Gastroesophageal sphincter (tissue), 4 donors: Measurements from ENCODE around the gene KNDC1. TPM values are rescaled to one million over a fixed set of nuclear protein-coding genes. Genes with fewer than 3 reads are reported as not detected.
A peak's percentile ranks its signal among the peaks of the same experiment; 100 is the strongest.

ENCODE experiments used
- ATAC-seq: fragments of 150-250 bp; one replicate; pipeline ENCODE4 v1.9.1; 2016; ENCODE audit warnings: mild to moderate bottlenecking, moderate library complexity
- H3K27ac ChIP-seq, 4 donors: fragments of 200-600 bp; sonication (generic) in 3 of 4; 1 replicate in 3 of 4; 2 replicates in 1 of 4; pipeline ENCODE4 v1.5.1; 2016 to 2019
- H3K27me3 ChIP-seq: fragments of 200-600 bp; sonication (generic); one replicate; pipeline ENCODE4 v1.5.1; 2019
- H3K36me3 ChIP-seq, 2 donors: fragments of 200-600 bp; sonication (generic); one replicate each; pipeline ENCODE4 v1.5.1; 2019; ENCODE audit warnings: control low read depth in 1 of 2
- H3K4me1 ChIP-seq, 3 donors: fragments of 200-600 bp; sonication (generic); 1 replicate in 2 of 3; 2 replicates in 1 of 3; pipeline ENCODE4 v1.5.1; 2016 to 2019; ENCODE audit warnings: control low read depth in 2 of 3
- H3K4me3 ChIP-seq, 2 donors: fragments of 200-600 bp; sonication (generic); one replicate each; pipeline ENCODE4 v1.5.1; 2019; ENCODE audit warnings: mild to moderate bottlenecking in 1 of 2, moderate library complexity in 1 of 2
- H3K9me3 ChIP-seq, 3 donors: fragments of 200-600 bp; sonication (generic); one replicate each; pipeline ENCODE4 v1.5.1; 2017 to 2019; ENCODE audit warnings: control low read depth in 2 of 3
- CTCF ChIP-seq, 4 experiments: fragments of 200-600 bp in 2 of 4; fragments of 450-650 bp in 2 of 4; sonication (generic) in 1 of 4; IDR thresholded peaks; one replicate each; pipeline ENCODE4 v1.5.1; 2017 to 2019; ENCODE audit warnings: antibody characterized with exemption in 4 of 4, mild to moderate bottlenecking in 2 of 4, moderate library complexity in 2 of 4
- EP300 ChIP-seq: sonication (generic); formaldehyde crosslinking; IDR thresholded peaks from one replicate; pipeline ENCODE4 v1.6.1; 2017; ENCODE audit warnings: antibody characterized with exemption, mild to moderate bottlenecking
- POLR2A ChIP-seq, 2 donors: fragments of 450-650 bp; IDR thresholded peaks; one replicate each; pipeline ENCODE4 v1.6.1; 2017; ENCODE audit warnings: antibody characterized with exemption in 2 of 2, mild to moderate bottlenecking in 2 of 2, moderate library complexity in 1 of 2
- POLR2AphosphoS5 ChIP-seq: sonication (generic); formaldehyde crosslinking; IDR thresholded peaks from one replicate; pipeline ENCODE4 v1.6.1; 2017; ENCODE audit warnings: antibody characterized with exemption
- WGBS, 2 donors: methylation state at CpG; one replicate each; pipeline ENCODE4 v1.1.5; 2018; ENCODE audit warnings: low coverage in 1 of 2; 5-methylcytosine and 5-hydroxymethylcytosine counted together
- total RNA-seq, 4 donors: library from RNA; depleted of rRNA; stranded (reverse); fragments of >200 nt; gene quantifications; one replicate each; pipeline ENCODE4 v1.1.0, GENCODE V29; 2016

KNDC1 gene
- total RNA-seq, 4 donors from 2014 or later: 0.62 to 3.4 (median 0.98) TPM

- WGBS, 2 donors: 16 to 24% methylated on average over 6 to 36 of the region's 58 CpGs
- H3K4me1 ChIP-seq: peaks cover 0 to 21% (median 8%) of the 10 kb centered on the region in 3 donors
- H3K36me3 ChIP-seq: no peaks in the 10 kb centered on the region
- ATAC-seq: no peak
- no peaks in the 10 kb centered on the region for H3K9me3 ChIP-seq
- peaks cover 94% of the 10 kb centered on the region for H3K27me3 ChIP-seq
- H3K27ac ChIP-seq: no peak overlapping the region
- TF ChIP-seq EP300 (no peak), POLR2AphosphoS5 (no peak), POLR2A (IDR thresholded peaks at IDR 0.05) (no peak), CTCF (IDR thresholded peaks at IDR 0.05) (no peak)
- peak overlapping the region in 1 of 2 donors; percentile 24 for H3K4me3 ChIP-seq
Observed at GRCh38 chr10:133229265-133230043, 69.4 kb downstream of the KNDC1 start.

DNA sequence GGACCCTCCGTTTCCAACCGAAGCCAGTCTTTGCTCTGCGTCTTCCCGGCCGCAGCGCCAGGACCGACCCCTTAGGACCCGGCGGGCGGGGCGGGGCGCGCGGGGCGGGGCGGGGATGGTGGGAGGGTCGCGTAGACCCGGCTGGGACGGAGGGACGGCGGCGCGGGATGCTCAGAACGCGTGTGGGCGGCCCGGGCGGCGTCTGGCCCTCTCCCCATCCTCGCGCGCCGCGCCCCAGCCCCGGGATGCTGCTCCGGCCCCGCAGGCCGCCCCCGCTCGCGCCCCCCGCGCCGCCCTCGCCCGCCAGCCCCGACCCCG is 70.0 kb downstream of the KNDC1 start, which contains the start of gene UTF1:
TSS of gene UTF1 (plus strand) at position 174 of the 318 bp plus-strand sequence. CDS start at position 246, 72 bp downstream.
- no CpG with 5 or more reads among the region's 49 CpGs for WGBS, 2 donors
- H3K4me3 ChIP-seq: peak within 1 kb of the TSS in 1 of 2 donors; percentile 24
- H3K27me3 ChIP-seq: peaks cover 97% of the 10 kb centered on the region
- TF ChIP-seq POLR2AphosphoS5 (no peak), POLR2A (IDR thresholded peaks at IDR 0.05) (no peak), EP300 (no peak), CTCF (IDR thresholded peaks at IDR 0.05) (no peak)
- no peaks in the 10 kb centered on the region for H3K36me3 ChIP-seq
- H3K27ac ChIP-seq: no peak within 1 kb of the TSS
- peaks cover 0 to 21% (median 8%) of the 10 kb centered on the region in 3 donors for H3K4me1 ChIP-seq
- no peak for ATAC-seq
- no peaks in the 10 kb centered on the region for H3K9me3 ChIP-seq

GRCh38 chr10:133230387-133231195 is 70.6 kb downstream of the KNDC1 start:
- peaks cover 0 to 25% (median 8%) of the 10 kb centered on the region in 3 donors for H3K4me1 ChIP-seq
- no peak for TF ChIP-seq EP300
- TF ChIP-seq POLR2AphosphoS5: no peak
- no peak for TF ChIP-seq CTCF (IDR thresholded peaks at IDR 0.05)
- no peak for TF ChIP-seq POLR2A (IDR thresholded peaks at IDR 0.05)
- H3K27ac ChIP-seq: no peak overlapping the region
- peaks cover 98% of the 10 kb centered on the region for H3K27me3 ChIP-seq
- no CpG with 5 or more reads among the region's 122 CpGs for WGBS, 2 donors
- no peak for ATAC-seq
- H3K9me3 ChIP-seq: no peaks in the 10 kb centered on the region
- no peaks in the 10 kb centered on the region for H3K36me3 ChIP-seq
- H3K4me3 ChIP-seq: peak overlapping the region in 1 of 2 donors; percentile 24

DNA sequence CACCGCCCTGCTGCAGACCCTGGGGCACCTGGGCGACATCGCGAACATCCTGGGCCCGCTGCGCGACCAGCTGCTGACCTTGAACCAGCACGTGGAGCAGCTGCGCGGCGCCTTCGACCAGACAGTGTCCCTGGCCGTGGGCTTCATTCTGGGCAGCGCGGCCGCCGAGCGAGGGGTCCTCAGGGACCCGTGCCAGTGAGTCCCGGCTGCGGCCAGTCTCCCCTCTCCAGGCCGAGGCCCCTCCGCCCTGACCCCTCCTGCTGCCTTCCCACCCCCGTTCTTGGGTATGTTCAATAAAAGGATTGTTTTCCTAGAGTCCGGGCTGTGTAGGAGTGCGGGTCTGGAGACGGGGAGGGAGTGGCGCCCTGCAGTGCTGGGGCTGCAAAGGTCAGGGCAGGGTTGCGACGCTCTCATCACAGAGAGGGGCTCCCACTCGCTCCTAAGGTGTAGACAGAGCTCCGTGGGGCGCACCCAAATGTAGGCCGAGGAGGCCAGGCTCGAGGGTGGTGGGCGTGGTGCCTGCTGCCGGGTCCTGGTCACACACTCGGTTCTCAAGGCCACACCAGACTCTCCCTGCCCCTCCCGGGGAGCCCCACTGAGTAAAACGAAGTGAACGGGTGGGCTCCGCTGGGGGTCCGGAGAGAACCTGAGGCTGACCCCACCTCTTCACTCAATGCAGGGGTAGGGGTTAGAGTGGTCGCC is 71.4 kb downstream of the KNDC1 start:
- Histone ChIP-seq H3K27ac (no peak overlapping the region), H3K4me1 (peaks cover 0 to 33% (median 9%) of the 10 kb centered on the region in 3 donors), H3K36me3 (no peaks in the 10 kb centered on the region), H3K9me3 (no peaks in the 10 kb centered on the region), H3K27me3 (peaks cover 98% of the 10 kb centered on the region), H3K4me3 (no peak overlapping the region)
- TF ChIP-seq POLR2A (IDR thresholded peaks at IDR 0.05) (no peak), CTCF (IDR thresholded peaks at IDR 0.05) (no peak)
- no peak for ATAC-seq
- WGBS, 2 donors: no CpG with 5 or more reads among the region's 44 CpGs
